CD4-positive, alpha-beta T cell treated with Interferon alpha-2 for 1 hour (primary cell): Measurements from ENCODE around the gene MBD5.

ENCODE experiments used
- DNase-seq, 2 donors: peaks; one replicate each; pipeline ENCODE4 v3.0.0-alpha.2; 2020 to 2022

The MBD5 gene

GRCh38 chr2:148234143-148234542 lies 213.3 kb downstream of the MBD5 start:
- no peak for DNase-seq

DNA sequence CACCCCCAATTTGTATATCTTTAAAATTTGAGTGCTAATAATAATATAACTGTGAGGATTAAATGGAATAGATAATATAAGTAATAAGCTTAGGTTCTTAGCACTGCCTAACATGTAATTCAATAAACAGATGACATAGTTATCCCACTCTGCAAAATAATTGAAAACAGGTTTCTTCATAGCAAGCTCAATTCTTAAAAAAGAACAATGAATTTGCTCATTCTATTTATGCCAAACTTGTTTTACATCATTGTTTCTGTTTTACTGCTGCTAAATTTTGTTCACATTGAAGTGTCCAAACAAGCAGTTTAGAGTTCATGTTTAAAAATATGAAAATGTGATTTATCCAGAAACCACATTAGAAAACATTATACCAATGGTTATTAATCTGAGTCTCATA lies 217.0 kb downstream of the MBD5 start:
- no peak for DNase-seq

- no peak for DNase-seq
Measured at GRCh38 chr2:148238561-148238960, 217.7 kb downstream of the MBD5 start.

- DNase-seq = no peak
Measured at GRCh38 chr2:148240838-148241237, 219.9 kb downstream of the MBD5 start.

DNA sequence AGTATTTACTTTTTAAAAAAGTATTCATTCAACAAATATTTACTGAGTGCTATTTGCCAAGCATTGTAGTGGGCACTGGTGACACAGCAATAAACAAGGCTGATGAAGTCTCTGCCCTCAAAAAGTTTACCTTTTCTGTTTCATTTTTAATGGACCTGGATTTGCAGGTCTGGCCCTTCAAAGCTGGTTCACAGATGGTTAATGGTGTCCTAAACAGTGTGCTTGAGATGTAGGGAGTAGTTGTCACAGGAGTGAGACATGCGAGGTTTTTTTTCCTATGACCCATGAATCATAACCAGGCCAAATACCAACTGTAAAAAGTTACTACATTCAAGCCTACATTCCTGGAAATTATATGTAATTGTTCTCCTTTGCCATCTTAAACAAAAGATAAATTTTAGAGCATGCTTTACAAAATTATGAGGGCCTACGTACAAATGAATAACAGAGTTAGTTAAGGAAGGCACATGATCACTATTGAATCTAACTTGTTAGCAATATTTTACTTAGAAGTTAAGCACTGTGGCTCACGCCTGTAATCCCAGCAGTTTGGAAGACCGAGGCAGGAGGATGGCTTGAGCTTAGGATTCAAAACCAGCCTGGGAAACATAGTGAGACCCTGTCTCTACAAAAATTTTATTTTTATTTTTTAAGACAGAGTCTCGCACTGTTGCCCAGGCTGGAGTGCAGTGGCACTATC lies 223.9 kb downstream of the MBD5 start:
- DNase-seq = no peak

- no peak for DNase-seq
Measured at GRCh38 chr2:148251993-148252392, 231.1 kb downstream of the MBD5 start.

DNA sequence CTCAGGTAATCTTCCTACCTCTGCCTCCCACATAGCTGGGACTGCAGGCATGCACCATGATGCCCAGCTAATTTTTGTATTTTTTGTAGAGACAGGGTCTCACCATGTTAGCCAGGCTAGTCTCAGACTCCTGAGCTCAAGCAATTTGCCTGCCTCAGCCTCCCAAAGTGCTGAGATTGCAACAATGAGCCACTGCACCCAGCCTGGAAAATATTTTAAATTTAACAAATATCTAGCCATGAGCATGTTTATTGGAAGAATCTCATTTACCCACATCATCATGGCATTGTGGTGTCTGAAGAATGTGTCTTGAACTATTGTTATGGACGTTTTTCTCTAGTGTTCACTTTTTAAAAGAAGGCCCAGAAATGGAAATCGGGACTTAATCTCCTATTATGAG lies 231.8 kb downstream of the MBD5 start:
- no peak for DNase-seq

DNA sequence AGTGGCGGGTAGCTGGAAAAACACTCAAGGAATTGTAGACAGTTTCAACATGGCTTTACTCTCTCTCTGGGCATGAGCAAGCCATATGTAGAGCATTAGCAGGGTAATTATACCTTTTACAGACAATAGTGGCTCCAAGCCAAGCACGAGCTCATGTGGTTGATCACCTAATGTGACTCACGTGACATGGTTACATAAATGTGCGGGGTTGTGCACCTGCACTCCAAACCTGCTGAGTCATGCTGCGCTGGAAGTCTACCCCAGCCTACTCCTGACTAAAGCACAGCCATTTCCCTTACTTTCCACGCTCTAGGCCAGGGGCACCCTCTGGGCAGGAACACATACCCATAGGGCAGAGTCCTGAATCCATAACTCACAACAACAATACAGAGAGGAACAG lies 232.8 kb downstream of the MBD5 start:
- DNase-seq = peak in 1 of 2 donors; percentile 14

GRCh38 chr2:148255929-148256328 lies 235.0 kb downstream of the MBD5 start:
- no peak for DNase-seq

GRCh38 chr2:148257276-148257675 lies 236.4 kb downstream of the MBD5 start:
- DNase-seq = no peak

- no peak for DNase-seq
Measured at GRCh38 chr2:148258124-148258523, 237.2 kb downstream of the MBD5 start.

GRCh38 chr2:148259674-148260073 lies 238.8 kb downstream of the MBD5 start:
- DNase-seq = no peak

DNA sequence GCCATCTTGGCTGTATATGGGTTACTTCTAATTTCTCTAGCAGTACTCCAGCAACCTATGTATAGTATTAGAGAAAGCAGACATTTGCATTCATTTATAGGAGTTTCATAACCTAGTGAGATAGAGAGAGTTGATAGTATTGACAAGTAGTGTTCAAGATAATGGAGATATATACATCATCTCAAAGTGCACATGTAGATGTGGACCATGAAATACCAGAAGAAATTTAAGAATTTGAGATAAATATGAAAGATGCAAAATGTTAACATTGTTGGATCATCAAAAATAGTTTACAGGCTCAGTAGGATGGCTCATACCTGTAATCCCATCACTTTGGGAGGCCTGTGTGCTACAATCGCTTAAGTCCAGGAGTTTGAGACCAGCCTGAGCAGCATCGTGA lies 243.0 kb downstream of the MBD5 start:
- DNase-seq = no peak

DNA sequence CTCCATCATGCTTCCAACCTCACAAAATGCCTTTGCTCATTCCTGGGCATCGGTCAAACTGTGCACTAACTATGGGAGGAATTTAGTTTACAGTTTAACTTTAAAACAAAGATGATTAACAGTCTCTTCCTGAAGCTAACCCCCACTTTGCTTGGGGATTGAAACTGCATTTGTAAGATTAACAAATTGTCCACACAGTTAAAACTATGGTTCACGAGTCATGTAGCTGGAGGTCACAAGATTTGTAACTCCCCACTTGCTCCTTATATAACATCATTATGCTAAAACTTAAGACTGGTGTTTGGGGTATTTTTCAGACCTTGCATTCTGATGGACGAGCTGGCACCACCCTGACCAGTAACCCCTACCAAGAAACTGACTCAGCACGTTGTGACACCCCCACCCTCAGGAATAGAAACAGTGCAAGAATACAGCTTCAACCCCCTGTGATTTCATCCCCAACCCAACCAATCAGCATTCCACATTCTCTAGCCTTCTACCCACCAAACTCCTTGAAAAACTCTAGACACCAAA lies 252.3 kb downstream of the MBD5 start:
- no peak for DNase-seq

GRCh38 chr2:148279216-148279615 lies 258.3 kb downstream of the MBD5 start:
- DNase-seq = no peak

GRCh38 chr2:148282201-148282600 lies 261.3 kb downstream of the MBD5 start:
- DNase-seq = no peak

DNA sequence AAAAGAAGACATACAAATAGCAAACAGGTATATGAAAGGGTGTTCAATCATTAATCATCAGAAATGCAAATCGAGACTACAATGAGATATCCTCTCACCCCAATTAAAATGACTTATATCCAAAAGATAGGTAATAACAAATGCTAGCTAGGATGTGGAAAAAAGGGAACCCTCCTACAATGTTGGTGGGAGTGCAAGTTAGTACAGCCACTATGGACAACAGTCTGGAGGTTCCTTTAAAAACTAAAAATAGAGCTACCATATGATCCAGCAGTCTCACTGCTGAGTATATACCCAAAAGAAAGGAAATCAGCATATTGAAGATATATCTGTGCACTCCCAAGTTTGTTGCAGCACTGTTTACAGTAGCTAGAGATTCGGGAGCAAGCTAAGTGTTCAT lies 271.5 kb downstream of the MBD5 start:
- no peak for DNase-seq

GRCh38 chr2:148298196-148298595 lies 277.3 kb downstream of the MBD5 start:
- no peak for DNase-seq

DNA sequence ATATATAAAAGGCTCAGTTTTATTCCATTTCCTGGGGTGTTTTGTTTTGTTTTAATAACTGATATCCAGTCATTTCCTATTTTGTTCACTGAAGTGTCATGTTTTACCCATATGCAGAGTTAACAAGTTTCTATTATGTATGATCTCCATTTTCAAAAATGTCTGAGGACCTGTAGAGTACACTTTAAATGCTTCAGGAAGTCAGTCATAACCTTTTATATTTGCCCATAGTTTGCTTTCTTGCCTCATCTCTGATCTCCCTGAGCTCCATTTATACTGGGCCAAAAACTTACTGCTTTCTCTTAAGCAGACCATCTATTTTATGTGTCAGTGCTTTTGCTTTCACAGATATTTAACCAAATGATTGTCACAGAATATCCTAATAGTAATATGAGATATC lies 278.7 kb downstream of the MBD5 start:
- DNase-seq = no peak

DNA sequence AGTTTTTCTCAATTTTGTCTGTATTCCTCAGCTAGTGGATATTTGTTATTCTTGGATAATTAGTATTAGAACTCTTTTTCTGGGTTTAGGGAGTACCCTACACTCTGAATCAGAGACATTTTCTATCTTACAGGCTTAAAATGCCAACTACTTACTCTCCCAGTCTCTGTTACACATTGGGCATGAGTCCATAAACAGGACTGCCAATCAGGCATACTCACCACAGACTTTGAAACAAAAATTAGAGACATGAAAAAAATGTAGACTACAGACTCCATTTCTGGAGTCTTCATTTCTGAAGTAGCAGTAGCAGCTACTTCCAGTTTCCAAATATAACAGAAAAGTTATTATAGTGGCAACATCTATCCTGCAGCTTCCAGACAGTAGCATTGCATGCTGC lies 279.7 kb downstream of the MBD5 start:
- no peak for DNase-seq

DNA sequence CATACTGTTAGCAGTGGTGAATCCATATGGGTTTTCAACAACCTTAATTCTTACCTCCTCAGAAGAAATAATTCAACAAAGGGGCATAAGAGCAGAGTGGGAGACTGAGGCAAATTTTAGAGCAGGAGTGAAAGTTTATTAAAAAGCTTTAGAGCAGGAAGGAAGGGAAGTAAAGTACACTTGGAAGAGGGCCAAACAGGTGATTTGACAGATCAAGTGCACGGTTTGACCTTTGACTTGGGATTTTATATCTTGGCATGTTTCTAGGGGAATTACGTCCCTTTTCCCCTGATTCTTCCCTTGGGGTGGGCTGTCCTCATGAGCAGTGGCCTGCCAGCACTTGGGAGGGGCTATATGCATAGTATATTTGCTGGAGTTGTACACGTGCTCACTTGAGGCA lies 280.5 kb downstream of the MBD5 start:
- no peak for DNase-seq

GRCh38 chr2:148302526-148302925 lies 281.6 kb downstream of the MBD5 start:
- no peak for DNase-seq

DNA sequence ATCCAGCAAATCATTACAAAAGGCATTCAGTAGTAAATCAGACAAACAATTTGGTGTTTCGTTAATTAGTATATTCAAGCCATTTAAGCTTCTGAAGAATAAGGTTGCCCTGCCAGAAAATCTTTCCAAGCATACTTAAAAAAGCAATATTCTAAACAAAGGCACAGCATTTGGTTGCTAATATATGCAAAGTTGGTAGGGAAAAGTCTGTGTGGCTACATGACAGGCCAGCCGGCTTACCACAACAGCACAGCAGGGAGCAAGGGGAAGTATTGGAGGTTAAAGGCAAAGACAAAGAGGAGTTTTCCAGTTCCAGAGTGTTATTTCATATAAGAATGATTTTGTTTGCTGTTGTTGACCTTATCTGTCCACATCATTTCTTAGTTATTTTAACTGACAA lies 282.3 kb downstream of the MBD5 start:
- DNase-seq = no peak

- DNase-seq = no peak
Measured at GRCh38 chr2:148305476-148305875, 284.6 kb downstream of the MBD5 start.

DNA sequence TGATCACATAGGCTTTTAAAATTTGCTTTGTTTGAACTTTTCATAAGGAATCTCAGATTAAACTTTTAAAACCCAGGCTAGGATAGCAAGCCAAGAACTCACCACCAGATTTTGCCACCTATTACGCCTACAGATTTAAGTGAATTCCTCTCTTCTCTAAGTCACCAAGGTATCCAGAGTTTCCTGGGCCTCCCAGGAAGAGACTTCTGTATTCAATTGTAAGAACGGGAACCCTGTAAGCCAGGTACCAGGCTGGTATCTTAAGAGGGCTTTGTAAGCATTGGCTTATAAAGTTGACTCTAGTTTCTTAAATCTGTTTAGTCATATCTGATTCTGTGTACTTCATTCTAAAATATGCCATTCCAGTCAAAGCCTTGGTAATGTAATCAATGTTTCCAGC lies 285.1 kb downstream of the MBD5 start:
- no peak for DNase-seq
